AG08395 (cell line): ENCODE results near the gene SEMA4G.
"Not testable (repeated sequence)": the region's sequence is repeated elsewhere in the genome, so short reads cannot be mapped to it uniquely, and the experiment has no call there.

Experiments
- DNase-seq: peaks from one replicate; pipeline ENCODE4 v3.0.0; 2012; ENCODE audit warnings: mixed read lengths, low spot score

SEMA4G gene

GRCh38 chr10:100970076-100970913, 991 bp downstream of the SEMA4G start:
- DNase-seq = no peak

DNA sequence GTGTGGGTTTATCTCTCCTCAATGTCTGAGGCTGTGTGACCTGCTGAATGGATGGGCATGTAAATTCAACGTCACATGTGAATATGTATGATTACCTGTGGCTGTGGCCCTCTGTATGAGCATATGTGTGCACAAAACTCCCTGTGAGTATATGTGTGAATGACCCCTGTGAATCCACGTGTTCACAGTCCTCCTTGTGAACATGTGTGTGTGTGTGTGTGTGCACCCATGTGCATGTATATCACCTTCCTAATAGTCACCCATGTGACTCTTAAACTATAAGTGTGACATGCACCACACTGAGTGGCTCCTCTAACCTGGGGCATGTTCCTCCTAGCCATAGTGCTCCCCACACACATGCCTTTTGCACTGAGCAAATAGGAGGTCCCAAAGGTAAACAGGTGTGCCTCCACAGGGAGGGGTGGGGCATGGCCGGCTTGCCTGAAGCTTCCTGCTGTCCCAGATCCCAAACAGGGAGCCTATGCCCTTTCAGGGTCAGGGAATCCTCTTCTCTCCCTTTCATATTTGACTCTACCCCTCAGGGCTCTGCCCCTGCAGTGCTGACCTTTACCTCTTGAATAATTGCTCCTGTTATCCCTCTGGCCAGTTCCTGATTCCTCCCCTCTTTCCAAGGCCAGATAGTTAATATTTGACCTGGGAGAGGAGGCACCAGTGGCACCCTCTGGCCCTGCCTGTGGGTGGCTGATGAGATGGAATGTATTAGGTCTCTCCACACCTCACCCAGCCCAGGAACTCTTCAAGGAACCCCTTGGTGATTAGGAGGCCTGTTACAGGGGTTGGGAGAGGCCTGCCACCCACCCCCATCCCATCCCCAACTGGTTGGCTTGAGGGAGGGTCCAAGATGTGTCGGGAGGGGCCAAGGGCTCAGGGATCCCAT, 1.9 kb downstream of the SEMA4G start:
- no peak for DNase-seq

DNA sequence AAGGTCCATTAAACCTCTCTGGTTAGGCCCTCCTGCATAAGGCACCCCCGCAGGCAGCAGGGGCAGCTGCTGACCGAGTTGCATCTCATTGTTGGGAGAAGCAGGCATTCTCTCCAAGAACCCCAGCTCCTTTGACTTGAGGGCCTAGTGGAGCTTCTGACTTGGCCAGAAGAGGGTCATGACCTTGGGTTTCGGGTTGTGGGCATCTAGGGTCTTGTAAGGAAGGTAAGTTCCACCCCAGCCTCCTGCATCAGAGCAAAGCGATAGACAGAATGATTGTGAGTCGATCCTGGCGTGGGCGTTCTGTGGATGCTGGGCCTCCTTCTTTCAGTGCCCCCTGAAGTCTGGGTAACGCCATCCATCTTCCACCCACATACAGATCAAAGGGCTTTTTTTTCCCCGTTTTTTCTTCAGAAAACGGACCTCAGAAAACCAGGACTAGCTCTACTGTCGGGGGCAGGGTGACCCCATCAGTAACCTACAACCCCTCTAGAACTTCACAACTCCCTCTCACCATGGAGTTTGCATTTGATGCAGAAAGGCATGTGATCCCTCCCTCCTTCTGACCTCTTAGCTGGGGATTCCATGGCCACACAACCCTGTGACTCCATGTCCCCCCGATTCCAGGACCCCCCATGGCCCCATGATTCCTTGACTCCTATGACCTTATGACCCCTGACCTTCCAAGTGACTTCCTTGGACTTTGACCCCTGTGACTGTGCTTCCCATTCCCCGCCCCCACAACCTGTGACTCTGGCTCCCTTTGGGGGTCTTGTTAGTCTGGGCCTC, 3.0 kb downstream of the SEMA4G start:
- no peak for DNase-seq

DNA sequence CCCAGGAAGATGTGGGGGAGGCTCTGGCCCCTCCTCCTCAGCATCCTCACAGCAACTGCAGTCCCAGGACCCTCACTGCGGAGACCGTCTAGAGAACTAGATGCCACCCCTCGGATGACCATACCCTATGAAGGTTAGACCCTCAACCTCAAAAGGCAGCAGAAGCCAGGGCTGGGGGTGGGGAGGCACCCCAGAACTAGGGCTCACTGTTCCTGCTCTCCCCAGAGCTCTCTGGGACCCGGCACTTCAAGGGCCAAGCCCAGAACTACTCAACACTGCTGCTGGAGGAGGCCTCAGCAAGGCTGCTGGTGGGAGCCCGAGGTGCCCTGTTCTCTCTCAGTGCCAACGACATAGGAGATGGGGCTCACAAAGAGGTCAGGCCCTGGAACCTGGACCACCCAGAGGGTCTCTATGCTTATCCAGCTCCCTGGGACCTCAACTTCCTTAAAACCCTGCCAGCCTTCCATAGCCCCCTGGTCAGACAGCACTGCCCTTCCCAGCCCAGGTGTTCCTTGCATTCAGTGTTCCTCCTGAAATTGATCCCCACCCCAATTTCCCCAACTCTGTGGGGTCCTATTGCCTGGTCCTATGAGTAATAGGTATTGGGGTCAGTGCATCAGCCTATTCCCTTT, 3.7 kb downstream of the SEMA4G start:
- DNase-seq = no peak

DNA sequence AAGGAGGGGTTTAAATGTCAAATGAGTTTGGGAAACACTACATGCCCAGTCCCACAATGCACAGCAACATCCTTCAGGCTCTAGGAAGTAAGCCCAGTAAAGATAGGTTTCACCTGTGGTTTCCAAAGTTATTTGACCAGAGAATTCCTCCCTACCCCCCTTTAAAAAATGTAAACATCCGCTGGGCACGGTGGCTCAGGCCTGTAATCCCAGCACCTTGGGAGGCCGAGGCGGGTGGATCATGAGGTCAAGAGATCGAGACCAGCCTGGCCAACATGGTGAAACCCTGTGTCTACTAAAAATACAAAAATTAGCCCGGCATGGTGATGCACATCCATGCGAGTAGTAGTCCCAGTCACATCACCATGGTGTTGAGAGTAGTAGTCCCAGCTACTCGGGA, 6.1 kb downstream of the SEMA4G start:
- DNase-seq = not testable (repeated sequence)

- no peak for DNase-seq
These were observed 7.6 kb downstream of the SEMA4G start for GRCh38 chr10:100976906-100977305.

GRCh38 chr10:100977436-100977835, 8.1 kb downstream of the SEMA4G start:
- no peak for DNase-seq

DNA sequence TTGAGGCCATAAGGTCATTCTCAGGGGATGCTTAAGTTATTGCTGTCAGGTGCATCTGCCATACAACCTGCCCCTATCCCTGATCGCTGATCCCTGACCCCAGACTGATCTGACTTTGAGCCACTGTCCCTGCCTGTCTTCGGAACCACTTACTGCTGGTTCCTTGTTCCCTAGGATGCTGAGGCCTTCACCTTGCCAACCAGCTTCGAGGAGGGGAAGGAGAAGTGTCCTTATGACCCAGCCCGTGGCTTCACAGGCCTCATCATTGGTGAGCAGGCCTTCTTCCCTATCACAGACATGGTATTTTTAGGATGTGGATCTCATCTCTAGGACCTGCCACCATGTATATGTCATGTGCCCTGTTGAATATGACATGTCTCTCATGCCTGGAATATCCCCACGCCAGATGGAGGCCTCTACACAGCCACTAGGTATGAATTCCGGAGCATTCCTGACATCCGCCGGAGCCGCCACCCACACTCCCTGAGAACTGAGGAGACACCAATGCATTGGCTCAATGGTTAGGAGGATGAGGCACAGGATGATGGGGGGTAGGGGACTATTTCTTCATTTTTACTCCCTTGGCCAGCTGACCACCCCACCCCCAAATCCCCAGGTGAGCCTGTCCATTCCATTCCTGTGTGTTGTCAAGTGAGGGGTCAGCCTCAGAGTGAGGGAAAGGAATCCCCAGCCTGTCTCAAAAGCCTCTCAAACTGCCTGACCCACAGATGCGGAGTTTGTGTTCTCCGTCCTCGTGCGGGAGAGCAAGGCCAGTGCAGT, 9.0 kb downstream of the SEMA4G start:
- DNase-seq = no peak

DNA sequence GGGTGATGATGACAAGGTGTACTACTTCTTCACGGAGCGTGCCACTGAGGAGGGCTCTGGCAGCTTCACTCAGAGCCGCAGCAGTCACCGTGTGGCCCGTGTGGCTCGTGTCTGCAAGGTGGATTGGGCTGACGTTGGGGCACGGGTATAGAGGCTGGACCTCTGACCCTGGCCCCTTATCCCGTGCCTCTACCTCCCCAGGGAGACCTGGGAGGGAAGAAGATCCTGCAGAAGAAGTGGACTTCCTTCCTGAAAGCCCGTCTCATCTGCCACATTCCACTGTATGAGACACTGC, 9.5 kb downstream of the SEMA4G start:
- DNase-seq = no peak

DNA sequence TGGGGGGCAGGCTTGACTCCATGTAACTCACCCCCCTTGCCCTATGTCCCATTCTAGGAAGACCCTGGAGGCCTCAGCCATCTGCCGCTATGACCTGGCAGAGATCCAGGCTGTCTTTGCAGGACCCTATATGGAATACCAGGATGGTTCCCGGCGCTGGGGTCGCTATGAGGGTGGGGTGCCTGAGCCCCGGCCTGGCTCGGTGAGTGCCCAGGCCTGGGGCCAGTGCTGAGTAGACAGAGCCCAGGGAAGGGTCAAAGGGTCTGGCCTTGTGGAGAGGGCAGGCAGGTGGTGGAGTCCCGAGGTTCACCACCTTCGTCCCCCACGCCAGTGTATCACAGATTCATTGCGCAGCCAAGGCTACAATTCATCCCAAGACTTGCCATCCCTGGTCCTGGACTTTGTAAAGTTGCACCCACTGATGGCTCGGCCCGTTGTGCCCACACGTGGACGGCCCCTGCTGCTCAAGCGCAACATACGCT, 10.5 kb downstream of the SEMA4G start:
- no peak for DNase-seq

DNA sequence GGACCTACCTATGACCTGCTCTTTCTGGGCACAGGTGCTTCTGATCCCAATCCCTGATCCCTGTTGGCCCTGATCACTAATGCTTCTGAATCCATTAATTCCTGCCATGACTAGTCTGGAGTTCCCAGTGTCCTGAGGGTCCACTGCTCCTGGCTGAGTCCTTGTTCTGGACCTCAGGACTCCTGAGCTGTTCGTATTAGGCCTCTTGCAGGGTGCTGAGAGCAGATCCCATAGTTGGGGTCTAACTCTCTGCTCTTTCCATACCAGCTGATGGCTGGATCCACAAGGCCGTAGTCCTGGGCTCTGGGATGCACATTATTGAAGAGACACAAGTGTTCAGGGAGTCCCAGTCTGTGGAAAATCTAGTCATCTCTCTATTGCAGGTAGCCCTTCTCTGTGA, 11.0 kb downstream of the SEMA4G start:
- DNase-seq = no peak

GRCh38 chr10:100980711-100981110, 11.4 kb downstream of the SEMA4G start:
- no peak for DNase-seq

DNA sequence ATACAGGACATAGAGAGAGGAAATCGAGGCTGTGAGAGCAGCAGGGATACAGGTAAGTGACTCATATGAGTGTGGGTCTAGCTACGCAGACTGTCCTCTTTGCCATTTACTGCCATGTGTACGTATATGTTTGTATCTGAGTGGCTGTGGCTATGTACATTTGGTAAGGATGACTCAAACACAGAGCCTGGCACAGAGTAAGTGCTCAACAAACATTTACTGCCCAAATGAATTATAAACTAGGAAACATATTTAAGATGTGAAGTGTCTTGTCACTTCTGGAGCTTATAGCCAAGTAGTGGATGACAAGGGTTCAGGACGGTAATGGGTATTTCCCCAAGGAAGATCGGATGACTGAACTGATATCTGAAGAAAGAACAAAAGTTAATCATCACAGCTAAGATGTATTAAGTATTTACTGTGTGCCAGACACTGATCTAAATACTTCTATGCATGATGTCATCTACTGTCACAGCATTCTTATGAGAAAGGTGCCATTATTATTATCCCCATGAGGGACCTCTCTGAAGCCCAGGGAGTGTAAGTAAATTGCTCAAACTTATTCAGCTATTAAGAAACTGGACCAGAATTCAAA, 12.0 kb downstream of the SEMA4G start:
- DNase-seq = no peak

GRCh38 chr10:100982916-100983830, 13.9 kb downstream of the SEMA4G start:
- DNase-seq = no peak

GRCh38 chr10:100983868-100984671, 14.8 kb downstream of the SEMA4G start:
- DNase-seq = no peak

DNA sequence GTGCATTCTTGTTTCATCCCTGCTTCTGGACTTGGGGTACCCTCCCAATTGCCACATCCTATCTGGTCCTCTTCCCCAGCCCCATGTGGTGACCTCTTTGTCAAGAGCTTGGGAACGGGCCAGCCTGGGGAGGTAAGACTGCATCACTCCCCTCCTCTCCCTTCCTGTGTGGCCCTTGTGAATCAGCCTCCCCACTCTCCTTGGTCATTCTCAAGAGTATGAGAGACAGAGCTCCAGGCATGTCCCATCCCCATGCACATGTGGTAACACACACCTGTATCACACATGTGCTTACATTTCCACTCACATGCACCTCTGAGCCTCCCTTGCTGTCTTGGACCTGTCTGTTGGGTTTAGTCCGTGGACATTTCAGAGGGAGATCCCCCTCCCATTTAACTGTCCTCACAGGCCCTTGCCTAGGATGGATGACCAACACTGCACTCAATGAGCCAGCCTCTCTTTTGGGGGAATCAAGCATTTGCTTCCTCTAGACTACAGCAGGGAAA, 15.4 kb downstream of the SEMA4G start:
- DNase-seq = no peak

DNA sequence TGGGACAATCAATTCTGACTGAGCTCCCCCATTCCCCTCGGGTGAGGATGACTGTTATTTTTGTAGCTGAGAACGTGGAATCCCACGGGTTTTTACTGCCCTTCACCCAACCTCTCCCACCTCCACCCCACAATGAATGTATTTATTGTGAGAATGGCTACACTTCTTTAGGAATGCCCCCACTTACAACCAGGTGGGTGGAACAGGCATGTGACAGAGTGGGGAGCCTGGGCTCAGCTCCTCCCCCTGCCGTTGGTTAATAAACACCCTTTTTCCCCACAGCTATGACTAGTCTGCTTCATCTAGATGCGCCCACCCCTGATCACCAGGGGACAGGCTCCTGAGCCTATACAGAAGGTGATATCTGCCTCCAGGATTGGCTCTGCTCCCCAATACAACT, 16.0 kb downstream of the SEMA4G start:
- DNase-seq = no peak

GRCh38 chr10:100986623-100986951, 17.3 kb downstream of the SEMA4G start:
- DNase-seq = no peak
